PC-3 (cell line): ENCODE results near the gene TRMT112.

ENCODE experiments used
- EZH2 ChIP-seq: fragments of 300-600 bp; sonication (generic); IDR thresholded peaks from one replicate; pipeline ENCODE4 v1.6.1; 2017; ENCODE audit warnings: antibody characterized with exemption, mild to moderate bottlenecking, low read length; ENCODE audit not compliant: unreplicated experiment
- EZH2phosphoT487 ChIP-seq: fragments of 300-600 bp; sonication (generic); IDR thresholded peaks from 2 replicates; pipeline ENCODE4 v1.6.1; 2018; ENCODE audit warnings: mild to moderate bottlenecking, antibody characterized with exemption, low read length, borderline replicate concordance
- TF ChIP-seq, protein P1 (sequence below): fragments of 300-600 bp; sonication (generic); conservative IDR thresholded peaks from 2 replicates; pipeline ENCODE4 v1.5.1; 2017; ENCODE audit warnings: antibody characterized with exemption, low read depth, mild to moderate bottlenecking, low read length

DNA sequence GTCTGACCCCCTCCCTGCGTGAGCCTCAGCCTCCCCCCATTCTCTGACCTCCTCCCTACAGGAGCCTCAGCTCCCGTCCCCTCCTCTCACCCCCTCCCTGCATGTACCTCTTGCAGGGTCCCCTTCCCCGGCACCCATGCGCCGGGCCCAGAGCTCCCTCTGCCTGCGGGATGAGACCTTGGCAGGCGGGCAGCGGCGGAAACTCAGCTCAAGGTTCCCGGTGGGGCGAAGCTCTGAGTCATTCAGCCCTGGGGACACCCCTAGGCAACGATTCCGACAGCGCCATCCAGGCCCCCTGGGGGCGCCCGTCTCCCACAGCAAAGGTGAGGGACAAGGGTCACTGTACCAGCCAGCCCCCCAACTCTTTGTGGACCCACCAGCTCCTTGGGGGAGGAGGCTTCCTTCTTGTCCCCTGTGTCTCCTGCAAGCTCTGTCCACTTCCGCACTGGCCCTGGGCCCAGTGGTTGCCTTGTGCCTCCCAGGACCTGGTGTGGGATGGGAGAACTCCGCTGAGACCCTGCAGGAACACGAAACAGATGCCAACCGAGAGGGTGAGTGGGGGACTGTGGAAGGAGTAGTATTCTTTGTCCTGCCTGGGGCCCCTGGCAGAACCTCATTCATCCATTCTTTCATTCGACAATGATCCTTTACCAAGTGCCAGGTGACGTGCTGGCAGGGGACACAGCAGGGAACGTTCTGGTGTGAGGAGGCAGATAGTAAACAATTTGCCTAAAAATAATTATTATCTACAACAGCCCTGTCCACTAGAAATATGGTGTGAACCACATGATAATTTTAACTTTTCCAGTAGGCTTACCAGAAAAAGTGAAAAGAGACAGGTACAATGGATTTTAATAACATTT is 38.0 kb upstream of the TRMT112 start:
- TF ChIP-seq, protein P1, sequence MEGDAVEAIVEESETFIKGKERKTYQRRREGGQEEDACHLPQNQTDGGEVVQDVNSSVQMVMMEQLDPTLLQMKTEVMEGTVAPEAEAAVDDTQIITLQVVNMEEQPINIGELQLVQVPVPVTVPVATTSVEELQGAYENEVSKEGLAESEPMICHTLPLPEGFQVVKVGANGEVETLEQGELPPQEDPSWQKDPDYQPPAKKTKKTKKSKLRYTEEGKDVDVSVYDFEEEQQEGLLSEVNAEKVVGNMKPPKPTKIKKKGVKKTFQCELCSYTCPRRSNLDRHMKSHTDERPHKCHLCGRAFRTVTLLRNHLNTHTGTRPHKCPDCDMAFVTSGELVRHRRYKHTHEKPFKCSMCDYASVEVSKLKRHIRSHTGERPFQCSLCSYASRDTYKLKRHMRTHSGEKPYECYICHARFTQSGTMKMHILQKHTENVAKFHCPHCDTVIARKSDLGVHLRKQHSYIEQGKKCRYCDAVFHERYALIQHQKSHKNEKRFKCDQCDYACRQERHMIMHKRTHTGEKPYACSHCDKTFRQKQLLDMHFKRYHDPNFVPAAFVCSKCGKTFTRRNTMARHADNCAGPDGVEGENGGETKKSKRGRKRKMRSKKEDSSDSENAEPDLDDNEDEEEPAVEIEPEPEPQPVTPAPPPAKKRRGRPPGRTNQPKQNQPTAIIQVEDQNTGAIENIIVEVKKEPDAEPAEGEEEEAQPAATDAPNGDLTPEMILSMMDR, result peak; percentile 98
- TF ChIP-seq EZH2 (no peak), EZH2phosphoT487 (no peak)
